HepG2 (cell line): ENCODE results near the gene HMBS. TPM values are rescaled to one million over a fixed set of nuclear protein-coding genes. Genes with fewer than 3 reads are reported as not detected.

Experiments used
- ATF6 ChIP-seq: sonication (generic); formaldehyde crosslinking; conservative IDR thresholded peaks from 2 replicates; pipeline ENCODE4 v1.4.0; 2020; ENCODE audit warnings: missing genetic modification reagents
- ATM ChIP-seq: fragments of 450-650 bp; IDR thresholded peaks from 2 replicates; pipeline ENCODE4 v1.7.1; 2017; ENCODE audit warnings: mild to moderate bottlenecking, borderline replicate concordance
- CEBPZ ChIP-seq: IDR thresholded peaks from 2 replicates; pipeline ENCODE4 v1.6.1; 2012; ENCODE audit warnings: low read length, improper control_type of control experiment
- ERF ChIP-seq: IDR thresholded peaks from 2 replicates; pipeline ENCODE4 v1.6.1; 2018; ENCODE audit warnings: missing biosample characterization, missing genetic modification reagents
- FOXM1 ChIP-seq: sonication (generic); formaldehyde crosslinking; IDR thresholded peaks from 2 replicates; pipeline ENCODE4 v1.5.0; 2020; ENCODE audit warnings: missing genetic modification reagents
- GFI1 ChIP-seq: sonication (generic); formaldehyde crosslinking; IDR thresholded peaks from 2 replicates; pipeline ENCODE4 v1.5.0; 2020; ENCODE audit warnings: missing genetic modification reagents, mild to moderate bottlenecking, borderline replicate concordance
- HNRNPH1 ChIP-seq: fragments of 200-400 bp; formaldehyde crosslinking; optimal IDR thresholded peaks from 2 replicates; pipeline ENCODE3; 2017; ENCODE audit warnings: mild to moderate bottlenecking, low read depth, low read length
- IRF1 ChIP-seq: sonication (generic); formaldehyde crosslinking; IDR thresholded peaks from 2 replicates; pipeline ENCODE4 v1.4.0; 2020; ENCODE audit warnings: low read depth, mild to moderate bottlenecking, missing genetic modification reagents
- NFE2L2 ChIP-seq: fragments of 150-350 bp; IDR thresholded peaks from 2 replicates; pipeline ENCODE4 v1.6.1; 2014; ENCODE audit warnings: low read length
- NR2F1 ChIP-seq, 2 experiments: fragments of 450-650 bp in 1 of 2; formaldehyde crosslinking in 1 of 2; IDR thresholded peaks; 2 replicates each; pipeline versions ENCODE4 v1.5.0 to v1.6.1; 2016 to 2020; ENCODE audit warnings: mild to moderate bottlenecking in 1 of 2, missing compliant biosample characterization in 1 of 2, missing genetic modification reagents in 1 of 2, moderate library complexity in 1 of 2
- PAF1 ChIP-seq: IDR thresholded peaks from 2 replicates; pipeline ENCODE4 v1.6.1; 2016; ENCODE audit warnings: missing genetic modification reagents, missing compliant biosample characterization
- PLRG1 ChIP-seq: fragments of 450-650 bp; conservative IDR thresholded peaks from 2 replicates; pipeline ENCODE4 v1.6.1; 2016
- PLSCR1 ChIP-seq: sonication (generic); formaldehyde crosslinking; IDR thresholded peaks from 2 replicates; pipeline ENCODE4 v1.5.0; 2020; ENCODE audit warnings: missing genetic modification reagents, mild to moderate bottlenecking, borderline replicate concordance
- TAF1 ChIP-seq: sonication (generic); formaldehyde crosslinking; IDR thresholded peaks from 2 replicates; pipeline ENCODE4 v1.4.0; 2020; ENCODE audit warnings: missing genetic modification reagents
- THAP8 ChIP-seq: sonication (generic); formaldehyde crosslinking; IDR thresholded peaks from 2 replicates; pipeline ENCODE4 v1.5.1; 2020; ENCODE audit warnings: missing genetic modification reagents, mild to moderate bottlenecking, borderline replicate concordance
- XRCC5 ChIP-seq: fragments of 200-400 bp; formaldehyde crosslinking; optimal IDR thresholded peaks from 2 replicates; pipeline ENCODE3; 2017; ENCODE audit warnings: mild to moderate bottlenecking, low read length
- ZKSCAN8 ChIP-seq: IDR thresholded peaks from 2 replicates; pipeline ENCODE4 v1.6.1; 2016; ENCODE audit warnings: borderline replicate concordance, missing genetic modification reagents, missing compliant biosample characterization
- ZNF3 ChIP-seq: IDR thresholded peaks from 2 replicates; pipeline ENCODE4 v1.7.0; 2017; ENCODE audit warnings: inconsistent platforms
- ZNF33B ChIP-seq: sonication (generic); formaldehyde crosslinking; IDR thresholded peaks from 2 replicates; pipeline ENCODE4 v1.5.1; 2020; ENCODE audit warnings: mild to moderate bottlenecking, missing genetic modification reagents
- ZNF414 ChIP-seq: sonication (generic); formaldehyde crosslinking; IDR thresholded peaks from 2 replicates; pipeline ENCODE4 v1.5.0; 2020; ENCODE audit warnings: missing genetic modification reagents
- ZNF580 ChIP-seq: IDR thresholded peaks from 2 replicates; pipeline ENCODE4 v1.6.1; 2016; ENCODE audit warnings: low read depth, borderline replicate concordance
- polyA plus RNA-seq, 8 experiments: library from polyadenylated mRNA; depleted of rRNA in 3 of 8; stranded (reverse) in 7 of 8; unstranded in 1 of 8; fragments of >200 nt; fragmentation: Illumina TruSeq in 4 of 8; extraction: Trizol in 4 of 8; gene quantifications; 2 replicates each; pipeline versions ENCODE4 v1.2.1 to v1.2.3, GENCODE V29; 2011 to 2016; ENCODE audit warnings: low read depth in 4 of 8, missing spikeins in 1 of 8, mixed read lengths in 1 of 8; ENCODE audit not compliant: insufficient read depth in 1 of 8
- total RNA-seq, 5 experiments: library from RNA; depleted of rRNA; stranded (reverse); fragments of >200 nt; fragmentation: Illumina TruSeq; extraction: Trizol; gene quantifications; 2 replicates each; pipeline ENCODE4 v1.2.3, GENCODE V29; 2016; ENCODE audit warnings: low read depth in 1 of 5

The HMBS gene
- total and polyA plus RNA-seq, 2 of the 13 experiments (the other 11 are each of a cell fraction or from before 2014, with no cell fraction given): 9.4 to 46.9 TPM

GRCh38 chr11:119101759-119102423, 17.2 kb downstream of the HMBS start, which contains the start of gene DPAGT1 (continued):
- TF ChIP-seq PLSCR1 (CRISPR knock-in tag): no peak
- TF ChIP-seq THAP8 (CRISPR knock-in tag): no peak
- TF ChIP-seq ZKSCAN8: no peak
- no peak for TF ChIP-seq ATF6
- no peak for TF ChIP-seq FOXM1 (CRISPR knock-in tag)
- TF ChIP-seq NR2F1 (CRISPR knock-in tag; IDR thresholded peaks at IDR 0.05): peak in 1 of 2 experiments; percentile 45; a peak in 1 of 4 replicates
- TF ChIP-seq ZNF33B (CRISPR knock-in tag): no peak
- TF ChIP-seq ZNF414 (CRISPR knock-in tag): no peak; the same call in 1 of the 2 replicates
- no peak for TF ChIP-seq IRF1
- TF ChIP-seq CEBPZ: no peak
- no peak; the same call in none of the 2 replicates for TF ChIP-seq TAF1 (CRISPR knock-in tag)
- no peak for TF ChIP-seq ERF
- TF ChIP-seq ZNF3 (CRISPR knock-in tag): no peak
- no peak for TF ChIP-seq PAF1 (CRISPR knock-in tag)
- no peak for TF ChIP-seq ATM
- no peak for TF ChIP-seq NFE2L2
- TF ChIP-seq ZNF580 (CRISPR knock-in tag): no peak
- peak; percentile 52 for TF ChIP-seq XRCC5
- peak; percentile 51; the same call in 1 of the 2 replicates for TF ChIP-seq GFI1 (CRISPR knock-in tag)
- no peak for TF ChIP-seq HNRNPH1
- no peak for TF ChIP-seq PLRG1
